HG03575 (cell line): ENCODE results near the gene SURF6.
"Not testable (repeated sequence)": the region's sequence is repeated elsewhere in the genome, so short reads cannot be mapped to it uniquely, and the experiment has no call there.

Source experiments
- ATAC-seq: cut with Tn5 transposase; IDR thresholded peaks from one replicate; pipeline ENCODE4 v1.9.1; 2021; ENCODE audit not compliant: unreplicated experiment, insufficient number of reproducible peaks, low FRiP score; ENCODE audit errors: extremely low read depth

SURF6 gene

DNA sequence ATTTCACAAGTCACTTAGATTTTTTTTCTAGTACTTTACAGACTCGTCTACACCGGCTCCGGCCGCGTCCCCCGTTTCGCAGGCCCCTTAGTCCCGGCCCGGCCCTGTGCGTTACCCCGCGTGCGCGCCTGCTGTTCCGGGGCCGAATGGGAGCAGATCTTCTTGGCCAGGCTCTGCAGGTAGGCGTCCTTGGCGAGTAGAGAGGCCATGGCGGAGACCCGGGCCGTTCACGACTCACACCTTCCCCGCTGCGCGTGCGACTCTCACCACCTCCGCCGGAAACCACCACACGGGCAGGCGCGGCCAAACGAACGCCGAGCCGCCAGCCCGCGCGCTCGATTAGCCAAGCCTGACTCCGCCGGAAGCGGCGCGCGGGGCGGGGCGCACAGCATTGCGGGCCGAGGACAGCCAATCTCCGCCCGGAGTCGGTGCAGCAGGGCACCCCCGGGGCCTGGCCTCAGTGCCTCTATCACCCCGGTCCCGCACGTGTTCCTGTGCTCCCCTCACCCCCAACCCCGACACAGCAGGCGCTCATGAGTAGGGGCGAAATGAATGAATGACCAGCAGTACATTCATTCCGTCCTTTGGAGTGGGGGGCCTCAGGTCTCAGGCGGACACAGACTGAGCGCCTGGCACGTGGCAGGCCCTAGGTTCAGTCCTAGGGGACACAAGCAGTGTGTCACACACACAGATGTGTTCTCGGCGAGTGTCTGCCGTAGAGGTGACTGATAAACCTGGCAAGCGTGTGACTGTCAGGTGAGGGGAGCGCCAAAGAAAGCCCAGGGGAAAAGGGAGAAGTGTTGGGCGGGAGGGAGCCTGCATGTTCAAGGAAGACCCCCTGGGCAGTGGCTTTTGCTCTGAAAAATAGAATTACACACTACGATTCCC, at the start of gene SURF6:
SURF6 (minus strand) TSS at position 265 of the 888 bp plus-strand sequence; CDS start at position 209, 56 bp downstream.
- peak; percentile 61 for ATAC-seq

DNA sequence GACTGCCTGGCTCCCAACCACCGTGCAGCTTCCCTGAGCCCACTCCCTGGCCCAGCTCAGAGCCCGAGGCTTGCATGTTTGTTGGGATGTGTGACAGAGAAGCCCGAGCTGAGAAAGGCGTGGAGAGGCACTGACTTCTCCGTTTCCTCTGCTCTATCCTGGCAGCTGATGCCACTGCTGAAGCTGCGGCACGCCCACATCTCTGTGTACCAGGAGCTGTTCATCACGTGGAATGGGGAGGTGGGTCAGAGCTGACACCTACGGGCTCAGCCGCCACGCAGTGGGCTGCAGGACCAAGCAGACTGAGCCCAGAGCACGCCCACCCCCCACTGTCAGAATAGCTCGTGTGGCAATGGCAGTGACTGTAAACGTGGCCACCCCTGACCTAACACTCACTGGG, 49.5 kb upstream of the SURF6 start:
- ATAC-seq, result no peak

DNA sequence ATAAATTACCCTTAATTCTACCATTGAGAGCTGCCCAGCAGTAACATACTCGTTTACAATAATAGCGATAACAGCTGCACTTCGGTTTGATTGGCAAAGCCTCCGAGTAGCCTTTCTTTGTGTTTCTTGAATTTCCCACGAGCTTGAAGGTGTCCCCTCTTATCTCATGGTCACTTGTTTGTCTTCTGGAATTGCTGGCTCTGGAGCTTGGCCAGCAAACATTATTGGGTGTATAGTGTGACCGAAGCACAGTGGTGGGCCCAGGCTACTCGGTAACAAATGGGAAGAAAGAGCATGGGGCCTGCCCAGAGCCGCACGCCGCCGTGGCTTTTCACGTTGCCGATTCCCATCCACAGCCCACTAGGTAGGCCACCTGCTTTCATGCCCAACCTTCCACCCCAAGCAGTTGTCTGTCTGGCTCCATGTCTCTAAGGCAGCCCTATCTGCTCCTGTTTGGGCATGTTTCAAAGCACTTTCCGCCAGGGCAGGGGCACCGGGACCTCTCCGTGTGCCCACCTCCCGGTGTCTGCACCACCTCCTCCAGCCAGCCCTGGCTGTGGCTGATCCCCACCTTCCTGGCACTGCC, 48.8 kb upstream of the SURF6 start:
- no peak for ATAC-seq

DNA sequence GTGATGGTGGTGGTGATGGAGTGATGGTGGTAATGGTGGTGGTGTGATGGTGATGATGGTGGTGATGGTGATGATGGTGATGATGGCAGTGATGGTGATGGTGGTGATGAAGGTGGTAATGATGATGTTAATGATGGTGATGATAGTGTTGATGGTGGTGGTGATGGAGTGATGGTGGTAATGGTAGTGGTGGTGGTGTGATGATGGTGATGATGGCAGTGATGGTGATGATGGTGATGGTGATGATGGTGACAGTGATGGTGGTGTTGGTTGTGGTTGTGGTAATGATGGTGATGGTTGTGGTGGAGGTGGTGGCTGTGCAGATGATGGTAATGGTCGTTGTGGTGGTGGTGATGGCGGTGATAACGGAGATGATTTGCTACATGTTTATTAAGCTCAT, 47.5 kb upstream of the SURF6 start:
- no peak for ATAC-seq

DNA sequence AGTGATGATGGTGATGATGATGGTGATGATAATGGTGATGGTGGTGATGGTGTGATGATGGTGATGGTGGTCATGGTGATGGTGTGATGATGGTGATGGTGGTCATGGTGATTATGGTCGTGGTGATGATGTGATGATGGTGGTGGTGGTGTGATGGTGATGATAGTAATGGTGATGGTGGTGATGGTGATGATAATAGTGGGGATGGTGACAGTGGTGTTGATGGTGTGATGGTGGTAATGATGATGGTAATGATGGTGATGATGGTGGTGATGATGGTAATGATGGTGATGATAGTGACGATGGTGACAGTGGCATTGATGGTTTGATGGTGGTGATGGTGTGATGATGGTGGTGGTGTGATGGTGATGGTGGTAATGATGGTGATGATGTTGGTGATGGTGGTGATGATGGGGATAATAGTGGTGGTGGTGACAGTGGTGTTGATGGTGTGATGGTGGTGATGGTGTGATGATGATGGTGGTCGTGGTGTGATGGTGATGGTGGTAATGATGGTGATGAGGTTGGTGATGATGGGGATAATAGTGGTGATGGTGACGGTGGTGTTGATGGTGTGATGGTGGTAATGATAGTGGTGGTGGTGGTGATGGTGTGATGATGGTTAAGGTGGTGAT, 46.6 kb upstream of the SURF6 start:
- no peak for ATAC-seq

DNA sequence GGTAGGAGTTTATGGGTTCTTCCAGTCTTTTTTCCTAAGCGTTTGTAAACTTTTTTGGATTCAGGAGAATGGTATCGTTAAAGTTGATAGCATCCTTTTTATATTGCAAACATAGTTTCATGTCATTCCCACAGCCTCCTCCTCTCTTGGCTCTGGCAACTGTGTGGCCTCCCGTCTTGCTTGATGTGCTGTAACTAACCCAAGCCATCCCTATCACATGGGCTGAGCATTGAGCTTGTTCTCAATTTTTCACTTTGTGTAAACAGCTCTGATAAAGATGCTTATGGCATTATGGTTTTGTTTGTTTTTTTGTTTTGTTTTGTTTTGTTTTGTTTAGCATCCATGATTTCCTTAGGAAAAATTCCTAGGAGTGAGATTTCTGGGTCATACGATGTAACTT, 44.7 kb upstream of the SURF6 start:
- no peak for ATAC-seq

DNA sequence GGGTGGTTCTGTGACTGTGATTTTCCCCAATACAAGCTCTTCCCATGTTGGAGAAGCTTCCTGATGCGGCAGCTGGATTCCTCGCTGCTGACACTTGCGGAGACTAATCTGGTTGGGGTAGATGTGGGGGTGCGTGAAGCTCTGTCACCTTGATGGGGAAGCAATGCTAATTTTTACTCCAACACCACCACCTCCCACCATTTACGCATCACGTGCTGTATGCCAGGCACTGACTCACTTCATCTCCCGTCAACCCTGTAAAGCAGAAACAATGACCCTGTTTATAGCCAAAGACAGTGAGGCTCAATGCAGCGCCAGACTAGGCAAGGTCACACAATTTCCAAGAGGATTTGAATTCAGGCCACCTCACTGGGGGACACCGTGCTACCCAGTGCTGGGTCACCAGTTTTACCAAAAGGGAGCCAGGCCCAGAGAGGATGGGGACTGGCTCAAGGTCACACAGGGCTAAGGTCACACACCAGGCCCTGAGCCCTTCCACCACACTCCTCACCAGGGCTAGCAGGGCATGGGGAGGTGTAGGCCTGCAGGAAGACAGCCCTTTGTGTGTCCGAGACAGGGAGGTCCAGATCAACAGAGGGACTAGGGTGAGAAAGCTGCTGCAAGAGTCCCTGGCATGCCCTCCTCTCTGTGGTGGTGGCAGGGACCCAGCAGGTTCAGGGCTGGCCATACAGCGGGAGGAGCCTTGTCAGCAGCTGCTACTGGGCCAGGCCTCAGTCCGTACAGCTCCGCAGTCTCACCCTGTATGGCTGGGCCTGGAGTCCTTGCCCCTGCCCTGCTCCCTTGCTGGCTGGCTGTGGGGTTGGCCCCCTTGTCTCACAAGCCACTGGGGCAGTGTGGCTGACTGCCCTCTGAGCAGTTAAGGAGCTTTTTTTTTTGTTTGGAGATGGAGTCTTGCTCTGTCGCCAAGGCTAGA, 43.4 kb upstream of the SURF6 start:
- no peak for ATAC-seq

DNA sequence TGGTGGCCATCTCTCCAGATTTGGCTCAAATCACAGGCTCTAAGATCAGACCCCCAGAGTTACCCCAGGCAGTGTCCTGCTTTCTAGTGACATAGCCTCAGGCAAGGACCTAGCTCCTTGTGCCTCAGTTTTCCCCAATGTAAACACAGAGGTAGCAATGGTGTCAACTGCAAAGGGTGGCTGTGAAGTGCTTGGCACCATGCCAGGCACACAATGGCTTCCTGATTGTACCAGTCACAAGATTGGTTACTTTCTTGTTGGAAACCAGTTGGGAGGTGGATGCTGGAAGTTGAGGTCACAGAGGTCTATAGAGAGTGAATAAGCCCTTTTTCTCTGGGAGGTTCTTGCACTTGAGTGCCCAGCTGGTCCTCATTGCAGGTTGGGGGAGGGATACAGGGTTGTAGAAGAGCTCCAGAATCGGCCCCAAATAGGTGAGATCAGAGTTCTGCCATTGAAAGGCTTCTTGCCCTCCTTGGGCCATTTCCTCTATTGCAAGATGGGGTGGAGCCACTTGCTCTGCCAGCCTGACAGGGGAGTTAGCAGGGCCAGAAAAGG, 42.5 kb upstream of the SURF6 start:
- no peak for ATAC-seq

DNA sequence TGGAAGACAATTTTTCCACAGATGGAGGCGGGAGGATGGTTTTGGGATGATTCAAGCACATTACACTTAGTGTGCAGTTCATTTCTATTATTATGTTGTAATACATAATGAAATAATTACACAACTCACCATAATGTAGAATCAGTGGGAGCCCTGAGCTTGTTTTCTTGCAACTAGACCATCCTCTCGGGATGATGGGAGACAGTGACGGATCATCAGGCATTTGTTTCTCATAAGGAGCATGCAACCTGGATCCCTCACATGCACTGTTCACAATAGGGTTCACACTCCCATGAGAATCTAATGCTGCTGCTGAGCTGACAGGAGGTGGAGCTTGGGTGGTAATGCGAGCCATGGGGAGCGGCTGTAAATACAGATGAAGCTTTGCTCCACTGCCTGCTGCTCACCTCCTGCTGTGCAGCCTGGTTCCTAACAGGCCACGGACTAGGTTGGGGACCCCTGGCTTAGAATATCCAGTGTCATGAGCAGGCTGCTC, 41.8 kb upstream of the SURF6 start:
- ATAC-seq, result no peak

DNA sequence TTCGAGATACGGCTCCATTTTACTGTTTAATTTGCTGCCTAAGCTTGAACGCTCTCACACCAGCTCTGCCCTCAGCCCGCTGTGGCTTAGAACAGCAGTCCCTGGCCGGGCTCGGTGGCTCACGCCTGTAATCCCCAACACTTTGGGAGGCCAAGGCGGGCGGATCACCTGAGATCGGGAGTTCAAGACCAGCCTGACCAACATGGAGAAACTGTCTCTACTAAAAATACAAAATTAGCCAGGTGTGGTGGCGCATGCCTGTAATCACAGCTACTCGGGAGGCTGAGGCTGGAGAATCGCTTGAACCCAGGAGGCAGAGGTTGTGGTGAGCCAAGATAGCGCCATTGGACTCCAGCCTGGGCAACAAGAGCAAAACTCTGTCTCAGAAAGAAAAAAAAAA, 41.3 kb upstream of the SURF6 start:
- not testable (repeated sequence) for ATAC-seq

DNA sequence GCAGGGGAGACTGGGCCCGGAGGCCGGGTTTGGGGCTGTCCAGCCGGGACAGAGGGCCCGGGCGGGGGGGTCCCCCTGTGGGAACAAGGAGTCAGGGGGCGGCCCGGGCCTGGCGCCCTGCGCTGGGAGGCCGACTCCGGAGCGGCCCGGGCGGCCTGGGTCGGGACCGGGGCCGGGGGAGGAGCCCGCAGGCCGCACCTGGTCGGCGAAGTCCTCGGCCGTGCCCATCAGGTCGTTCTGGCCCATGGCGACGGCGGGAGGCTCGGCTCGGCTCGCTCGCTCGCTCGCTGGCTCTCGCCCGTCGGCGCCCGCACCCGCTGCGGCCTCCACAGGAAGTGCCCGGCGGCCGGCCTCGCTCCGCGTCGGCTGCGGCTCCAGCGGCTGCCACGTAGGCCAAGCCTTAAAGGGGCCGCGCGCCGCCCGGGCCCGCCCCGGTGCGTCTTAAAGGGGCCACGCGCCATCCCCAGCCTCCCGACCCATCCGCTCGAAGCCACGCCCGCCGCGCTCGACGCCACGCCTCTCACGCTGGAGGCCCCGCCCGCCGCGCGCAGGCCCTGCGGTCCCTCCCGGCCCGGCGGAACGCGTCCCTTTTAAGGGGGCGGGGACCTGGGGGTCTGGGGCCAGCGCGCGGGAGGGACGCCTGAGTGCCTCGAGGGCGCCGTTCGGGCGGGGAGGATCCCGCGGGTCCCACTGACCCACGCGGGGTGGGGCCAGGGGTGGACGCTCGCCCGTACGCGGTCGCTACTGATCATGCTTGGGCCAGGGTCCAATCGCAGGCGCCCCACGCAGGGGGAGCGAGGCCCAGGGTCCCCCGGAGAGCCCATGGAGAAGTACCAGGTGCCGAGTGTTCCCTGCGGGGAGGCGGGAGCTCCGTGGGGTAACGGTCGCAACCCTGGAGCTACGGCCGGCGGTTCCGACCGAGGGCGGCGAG, 40.0 kb upstream of the SURF6 start, which contains the start of the genes STKLD1 and SURF4:
STKLD1 (plus strand) TSS at position 643 of the 931 bp plus-strand sequence; CDS start at position 751, 108 bp downstream.
SURF4 (minus strand) TSS at position 337 of the 931 bp plus-strand sequence; CDS start at position 246, 91 bp downstream.
- ATAC-seq, result peak; percentile 56

DNA sequence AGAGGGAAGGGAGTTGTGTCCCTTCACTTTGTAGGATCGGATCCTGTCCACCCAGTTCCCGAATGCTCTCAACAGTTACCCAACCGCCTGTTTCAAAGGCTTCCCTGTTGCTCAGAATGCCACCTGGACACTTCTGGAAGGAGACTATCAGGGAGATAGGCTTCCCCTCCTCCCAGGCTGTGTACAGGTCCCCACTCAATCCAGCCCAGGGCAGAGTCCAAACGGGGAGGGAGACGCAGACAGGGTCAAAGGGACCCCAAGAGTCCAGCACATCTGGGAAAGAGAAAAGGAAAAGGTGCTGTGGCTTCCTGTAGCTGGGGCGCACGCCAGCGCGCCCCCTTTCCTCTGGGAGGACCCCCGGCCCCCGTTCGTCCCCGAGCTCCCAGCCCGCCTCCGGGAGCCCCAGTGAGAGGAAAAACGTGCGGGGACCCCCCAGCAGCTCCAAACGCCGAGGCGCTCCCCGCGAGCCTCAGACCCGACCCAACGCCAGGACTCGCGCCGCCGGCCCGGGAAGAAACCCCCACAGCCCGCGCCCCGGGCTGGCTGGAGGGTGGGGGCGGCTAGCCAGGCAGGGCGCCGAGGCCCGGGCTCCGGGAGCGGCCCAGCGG, 39.2 kb upstream of the SURF6 start:
- no peak for ATAC-seq

DNA sequence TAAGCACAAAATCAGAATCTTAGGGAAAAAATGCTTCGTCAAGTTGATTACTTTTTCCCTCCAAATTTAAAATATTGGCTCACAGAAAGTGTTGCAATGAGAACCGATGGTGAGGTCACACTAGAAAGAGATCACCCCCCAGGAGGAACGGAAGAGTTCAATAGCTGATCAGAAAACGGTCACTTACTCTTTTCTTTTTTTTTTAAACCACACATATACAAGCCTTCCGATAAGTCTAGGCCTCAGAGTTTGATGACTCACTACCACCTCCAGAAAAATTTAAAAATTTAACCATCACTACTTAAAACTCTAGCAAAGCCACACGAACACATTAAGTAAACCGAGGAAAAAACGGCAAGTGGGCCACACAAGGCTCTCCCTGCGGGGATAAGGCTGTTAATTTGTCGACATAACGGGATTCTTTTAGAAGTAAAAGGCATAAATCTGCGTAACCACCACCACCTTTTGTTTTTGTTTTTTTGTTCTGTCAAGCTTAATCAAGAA, 38.7 kb upstream of the SURF6 start:
- ATAC-seq, result no peak

DNA sequence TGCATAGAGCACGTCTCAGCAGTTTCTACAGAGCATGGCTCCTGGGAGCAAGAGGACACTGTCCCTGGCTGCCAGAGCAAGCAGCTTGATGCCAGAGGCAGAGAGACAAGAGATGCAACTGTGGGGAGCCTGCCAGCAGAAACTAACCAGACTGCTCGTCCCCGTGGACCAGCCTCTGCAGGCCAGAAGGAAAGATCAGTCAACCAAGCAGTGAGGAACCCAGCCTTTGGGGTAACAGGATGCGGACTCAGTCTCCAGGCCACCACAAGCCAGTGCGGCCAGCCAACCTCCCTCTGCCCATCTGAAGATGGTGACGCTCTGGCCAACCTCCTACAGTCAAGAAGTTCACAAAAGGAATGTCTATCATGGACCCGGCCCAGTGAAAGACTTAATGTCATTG, 36.2 kb upstream of the SURF6 start:
- ATAC-seq, result no peak

DNA sequence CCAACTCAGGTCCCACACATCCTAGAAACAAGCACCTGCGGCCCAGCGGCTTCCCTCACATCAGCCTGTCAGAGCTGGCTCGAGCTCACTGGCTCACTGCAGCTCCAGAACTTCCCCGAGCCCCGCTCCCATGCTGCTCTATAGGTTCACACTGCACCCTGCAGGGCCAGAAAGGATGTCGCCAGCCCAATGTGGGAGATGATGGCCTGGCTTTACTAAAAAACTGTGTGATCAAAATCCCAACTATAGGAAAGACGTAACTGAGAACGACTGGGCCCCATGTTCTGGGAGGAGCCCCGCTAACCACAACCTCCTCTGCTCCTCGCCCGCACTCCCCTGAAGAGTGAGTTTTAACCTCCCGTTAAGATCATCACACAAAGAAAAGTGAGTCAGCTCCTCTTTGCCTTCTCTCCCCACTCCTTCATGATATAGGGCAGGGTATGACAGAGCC, 35.3 kb upstream of the SURF6 start:
- ATAC-seq, result no peak

DNA sequence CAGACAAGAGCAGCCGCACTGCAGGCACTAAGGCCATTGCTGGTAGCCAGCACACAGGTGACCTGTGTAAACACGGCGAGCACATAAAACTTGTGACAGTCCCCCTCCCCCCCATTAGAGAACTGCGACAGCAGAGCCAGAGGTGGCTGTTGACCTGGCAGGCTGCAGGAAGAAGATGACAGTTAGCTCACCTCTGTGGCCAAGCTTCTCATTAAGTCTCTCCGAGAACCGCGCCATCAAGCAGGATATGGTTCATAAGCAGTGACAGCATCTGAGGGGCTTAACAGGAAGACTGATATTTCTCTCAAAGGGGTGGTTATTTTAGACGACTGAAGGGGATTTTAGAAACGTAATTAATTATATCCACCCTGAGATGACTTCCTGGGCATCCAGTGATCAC, 34.7 kb upstream of the SURF6 start:
- no peak for ATAC-seq

DNA sequence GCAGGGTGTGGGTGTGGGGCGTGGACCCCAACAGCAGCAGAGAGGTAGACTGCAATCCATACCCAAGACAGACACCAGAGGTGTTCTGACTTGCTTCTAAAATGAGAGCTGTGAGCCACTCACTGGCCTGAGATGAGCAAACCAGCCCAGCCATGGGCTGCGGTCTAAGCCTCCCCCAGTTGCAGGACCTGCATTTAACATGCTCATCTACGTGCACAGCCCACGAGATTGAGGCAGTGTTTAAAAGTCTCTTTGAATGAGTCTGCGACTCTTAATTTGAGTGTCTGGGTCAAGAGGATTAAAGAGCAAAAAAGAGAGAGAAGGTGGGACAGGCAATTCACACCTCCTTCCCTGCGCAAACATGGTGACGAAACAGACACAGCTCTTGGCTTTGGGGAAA, 33.9 kb upstream of the SURF6 start:
- no peak for ATAC-seq
